ENCODE measurements around the gene FAHD2B.
"Not testable (repeated sequence)": the region's sequence is repeated elsewhere in the genome, so short reads cannot be mapped to it uniquely, and the experiment has no call there.

FAHD2B gene

GRCh38 chr2:97068722-97069121 is 26.0 kb downstream of the FAHD2B start:
- not testable (repeated sequence) for DNase-seq (ENCODE audit: low read depth, low spot score); H3K27ac ChIP-seq

GRCh38 chr2:97068074-97068473 is 26.6 kb downstream of the FAHD2B start:
- no peak overlapping the region for H3K27ac ChIP-seq
- DNase-seq (ENCODE audit: low read depth, low spot score) = no peak

- H3K27ac ChIP-seq = no peak overlapping the region
- no peak for DNase-seq (ENCODE audit: low read depth, low spot score)
Observed at GRCh38 chr2:97067279-97068004, 27.2 kb downstream of the FAHD2B start.

- H3K27ac ChIP-seq; DNase-seq (ENCODE audit: low read depth, low spot score): not testable (repeated sequence)
Observed at GRCh38 chr2:97066030-97066429, 28.7 kb downstream of the FAHD2B start.

GRCh38 chr2:97062020-97062419 is 32.7 kb downstream of the FAHD2B start:
- H3K27ac ChIP-seq; DNase-seq (ENCODE audit: low read depth, low spot score): not testable (repeated sequence)

GRCh38 chr2:97059782-97060181 is 34.9 kb downstream of the FAHD2B start:
- not testable (repeated sequence) for DNase-seq (ENCODE audit: low read depth, low spot score); H3K27ac ChIP-seq

- not testable (repeated sequence) for DNase-seq (ENCODE audit: low read depth, low spot score); H3K27ac ChIP-seq
Observed at GRCh38 chr2:97056150-97056549, 38.5 kb downstream of the FAHD2B start.

GRCh38 chr2:97050032-97050431 is 44.6 kb downstream of the FAHD2B start:
- H3K27ac ChIP-seq; DNase-seq (ENCODE audit: low read depth, low spot score): not testable (repeated sequence)

- H3K27ac ChIP-seq; DNase-seq (ENCODE audit: low read depth, low spot score): not testable (repeated sequence)
Observed at GRCh38 chr2:97048448-97048847, 46.2 kb downstream of the FAHD2B start.

- H3K27ac ChIP-seq; DNase-seq (ENCODE audit: low read depth, low spot score): not testable (repeated sequence)
Observed at GRCh38 chr2:97046676-97047075, 48.0 kb downstream of the FAHD2B start.

- DNase-seq (ENCODE audit: low read depth, low spot score); H3K27ac ChIP-seq: not testable (repeated sequence)
Observed at GRCh38 chr2:97045895-97046499, 48.7 kb downstream of the FAHD2B start.

Measured in epithelial cell of prostate (primary cell).